Urothelium cell line (cell line): Measurements from ENCODE around the gene LRRIQ1.
"Not testable (repeated sequence)": the region's sequence is repeated elsewhere in the genome, so short reads cannot be mapped to it uniquely, and the experiment has no call there.

Experiments used
- DNase-seq: peaks from one replicate; pipeline ENCODE4 v3.0.0; 2011; ENCODE audit warnings: low spot score, mixed read lengths
- FAIRE-seq: peaks from 2 replicates; lab custom pipeline; 2011; peaks lifted over from hg19 to GRCh38; lab: Jason Lieb, UNC

Gene LRRIQ1

GRCh38 chr12:85188619-85189018 lies 152.5 kb downstream of the LRRIQ1 start:
- DNase-seq (no peak), FAIRE-seq (no peak)

- FAIRE-seq, result no peak
- DNase-seq, result no peak
Measured at GRCh38 chr12:85190728-85191127, 154.6 kb downstream of the LRRIQ1 start.

GRCh38 chr12:85203809-85204208 lies 167.7 kb downstream of the LRRIQ1 start:
- DNase-seq, FAIRE-seq: not testable (repeated sequence)

GRCh38 chr12:85206543-85206942 lies 170.4 kb downstream of the LRRIQ1 start:
- no peak for FAIRE-seq
- DNase-seq, result no peak

- DNase-seq, FAIRE-seq: not testable (repeated sequence)
Measured at GRCh38 chr12:85224339-85224738, 188.2 kb downstream of the LRRIQ1 start.

GRCh38 chr12:85225501-85225900 lies 189.3 kb downstream of the LRRIQ1 start:
- FAIRE-seq (no peak), DNase-seq (no peak)

GRCh38 chr12:85237327-85237726 lies 201.2 kb downstream of the LRRIQ1 start:
- FAIRE-seq (no peak), DNase-seq (no peak)

- FAIRE-seq (no peak), DNase-seq (no peak)
Measured at GRCh38 chr12:85244561-85244960, 208.4 kb downstream of the LRRIQ1 start.

GRCh38 chr12:85253853-85254252 lies 217.7 kb downstream of the LRRIQ1 start:
- FAIRE-seq (no peak), DNase-seq (no peak)

- FAIRE-seq (no peak), DNase-seq (no peak)
Measured at GRCh38 chr12:85257671-85258070, 221.5 kb downstream of the LRRIQ1 start.

- FAIRE-seq (no peak), DNase-seq (no peak)
Measured at GRCh38 chr12:85260447-85260846, 224.3 kb downstream of the LRRIQ1 start.

- FAIRE-seq (no peak), DNase-seq (no peak)
Measured at GRCh38 chr12:85260896-85261295, 224.7 kb downstream of the LRRIQ1 start.

- no peak for FAIRE-seq
- DNase-seq, result no peak
Measured at GRCh38 chr12:85266356-85266755, 230.2 kb downstream of the LRRIQ1 start.

- DNase-seq (no peak), FAIRE-seq (no peak)
Measured at GRCh38 chr12:85273381-85274314, 237.5 kb downstream of the LRRIQ1 start.

GRCh38 chr12:85274315-85274651 lies 238.1 kb downstream of the LRRIQ1 start:
- FAIRE-seq (no peak), DNase-seq (no peak)

- DNase-seq (no peak), FAIRE-seq (no peak)
Measured at GRCh38 chr12:85275374-85275773, 239.2 kb downstream of the LRRIQ1 start.

GRCh38 chr12:85277191-85277590 lies 241.0 kb downstream of the LRRIQ1 start:
- no peak for DNase-seq
- no peak for FAIRE-seq

GRCh38 chr12:85277900-85278597 lies 241.9 kb downstream of the LRRIQ1 start:
- FAIRE-seq, result no peak
- no peak for DNase-seq

GRCh38 chr12:85278598-85279448 lies 242.7 kb downstream of the LRRIQ1 start:
- FAIRE-seq (no peak), DNase-seq (no peak)

GRCh38 chr12:85279449-85280164 lies 243.5 kb downstream of the LRRIQ1 start:
- no peak for FAIRE-seq
- no peak for DNase-seq
